Esophagus squamous epithelium (tissue), 4 donors: ENCODE data around the gene WDR91.

Experiments used
- CTCF ChIP-seq, 6 experiments: fragments of 450-650 bp in 4 of 6; fragments of 200-600 bp in 2 of 6; sonication (generic) in 2 of 6; IDR thresholded peaks; one replicate each; pipeline ENCODE4 v1.5.1; 2016 to 2019; ENCODE audit warnings: antibody characterized with exemption in 6 of 6, mild to moderate bottlenecking in 4 of 6, moderate library complexity in 4 of 6
- POLR2A ChIP-seq, 4 donors: fragments of 450-650 bp; IDR thresholded peaks; one replicate each; pipeline ENCODE4 v1.6.1; 2017; ENCODE audit warnings: antibody characterized with exemption in 4 of 4, mild to moderate bottlenecking in 4 of 4, moderate library complexity in 3 of 4

- TF ChIP-seq POLR2A (IDR thresholded peaks at IDR 0.05) (no peak), CTCF (IDR thresholded peaks at IDR 0.05) (no peak)
These were observed 40.4 kb upstream of the WDR91 start for GRCh38 chr7:135251496-135252391.
